HG03439 (cell line): Measurements from ENCODE around the gene LARP4B.
"Not testable (repeated sequence)": the region's sequence is repeated elsewhere in the genome, so short reads cannot be mapped to it uniquely, and the experiment has no call there.

Source experiments
- ATAC-seq: cut with Tn5 transposase; IDR thresholded peaks from one replicate; pipeline ENCODE4 v1.9.1; 2021; ENCODE audit warnings: mild to moderate bottlenecking, moderate library complexity; ENCODE audit not compliant: unreplicated experiment

The LARP4B gene

DNA sequence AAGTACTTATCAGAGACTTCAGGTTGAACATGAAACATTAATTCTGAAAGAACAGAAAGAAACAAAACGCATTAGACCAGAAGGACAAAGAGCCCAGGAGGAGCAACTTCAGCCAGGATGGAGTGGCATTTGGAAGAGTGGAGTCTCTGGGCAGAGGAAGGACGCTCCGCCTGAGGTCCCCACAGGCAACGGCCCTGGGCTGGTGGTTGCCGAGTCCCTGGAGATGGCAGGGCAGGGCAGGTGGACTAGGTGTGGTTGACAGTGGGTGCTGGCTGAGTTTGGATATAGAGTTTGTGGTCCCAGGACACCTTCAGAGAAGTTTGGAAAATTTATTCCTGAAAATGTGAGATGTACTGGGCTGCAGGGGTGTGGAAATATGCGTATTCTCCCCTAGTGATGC lies 27.4 kb upstream of the LARP4B start:
- ATAC-seq = no peak

DNA sequence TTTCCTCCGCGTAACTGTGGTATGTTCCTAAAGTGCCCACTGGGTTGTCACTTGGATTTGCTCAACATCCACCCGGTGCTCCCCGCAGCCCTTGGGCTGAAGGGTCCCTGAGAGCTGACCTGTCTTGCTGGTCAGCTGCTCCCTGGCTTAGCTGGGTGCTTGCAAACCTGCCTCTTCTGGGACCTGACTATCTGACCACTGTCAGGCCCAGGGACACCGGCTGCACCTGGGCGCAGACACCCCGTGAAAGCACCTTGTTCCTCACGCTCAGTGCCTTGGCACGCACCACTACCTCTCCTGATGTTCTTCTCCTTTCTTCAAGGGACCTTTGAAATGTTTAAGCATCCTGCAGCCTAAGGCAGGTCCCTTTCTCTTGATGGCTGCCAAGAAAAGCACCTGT lies 26.6 kb upstream of the LARP4B start:
- no peak for ATAC-seq

DNA sequence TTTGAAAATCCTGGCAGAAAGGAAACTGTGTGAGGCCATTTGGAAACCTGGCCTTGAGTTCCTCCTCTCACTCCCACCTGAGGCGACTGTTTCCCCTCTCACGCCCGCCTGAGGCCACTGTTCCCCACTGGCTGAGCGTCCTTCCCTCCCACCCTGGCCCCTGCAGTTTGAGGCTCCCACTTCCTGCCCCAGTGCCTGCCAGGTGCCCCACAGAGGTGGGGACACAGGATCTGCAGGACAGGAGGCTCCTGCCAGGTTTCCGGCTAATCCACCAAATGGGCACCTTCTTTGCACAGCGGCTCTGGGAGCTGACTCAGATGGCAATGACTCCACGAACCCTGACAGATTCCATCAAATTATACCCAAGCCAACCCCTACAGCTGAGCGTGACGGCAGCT lies 24.3 kb upstream of the LARP4B start:
- no peak for ATAC-seq

DNA sequence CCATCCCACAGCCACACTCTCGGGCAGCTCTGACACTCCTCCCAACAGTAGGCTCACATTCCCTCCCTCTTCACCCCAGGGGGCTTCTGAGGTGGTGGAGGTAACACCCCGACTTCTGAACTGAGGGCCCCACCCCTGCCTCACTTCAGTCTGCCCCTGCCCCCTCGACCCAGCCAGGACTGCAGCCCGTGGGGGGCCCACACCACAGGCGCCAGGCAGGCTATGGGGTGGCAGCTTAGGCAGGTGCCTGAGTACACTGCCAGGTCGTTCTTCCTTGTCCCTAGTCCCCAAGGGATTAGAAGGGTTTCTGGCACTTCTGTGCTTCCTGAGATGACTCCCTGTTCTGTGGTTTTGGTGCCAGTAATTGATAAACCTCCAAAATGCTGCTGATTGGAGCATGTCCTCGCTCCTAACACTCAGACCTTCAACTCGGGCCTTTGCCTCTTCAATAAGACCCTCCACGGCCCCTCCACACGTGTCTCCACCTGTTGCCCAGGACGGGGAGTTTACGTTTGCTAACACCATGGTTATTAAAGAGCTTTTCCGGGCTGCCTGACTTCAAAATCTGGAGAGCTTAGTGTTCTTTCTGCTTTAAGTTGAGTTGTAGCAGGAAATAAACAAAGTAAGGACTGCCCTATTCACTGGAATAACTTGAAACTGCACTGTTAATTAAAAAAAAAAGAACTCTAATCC lies 23.8 kb upstream of the LARP4B start:
- no peak for ATAC-seq

DNA sequence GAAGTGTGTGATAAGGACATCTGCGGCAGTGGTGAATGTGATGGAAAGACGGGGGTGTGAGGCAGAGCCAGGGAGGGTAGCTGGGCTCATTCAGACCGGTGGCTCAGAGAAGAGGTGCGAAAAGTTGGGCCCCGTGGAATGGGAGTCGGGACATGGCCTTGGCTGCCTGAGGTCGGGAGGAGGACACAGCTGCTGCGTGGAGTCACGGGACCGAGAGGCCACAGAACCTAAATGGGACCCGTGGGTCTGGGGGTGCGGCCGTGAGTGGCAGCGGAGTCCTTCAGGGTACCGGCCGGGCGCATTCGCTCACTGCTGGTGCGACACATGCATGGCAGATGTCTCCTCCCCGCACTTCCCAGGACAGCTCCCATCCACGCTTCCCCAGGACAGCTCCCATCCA lies 22.9 kb upstream of the LARP4B start:
- no peak for ATAC-seq

DNA sequence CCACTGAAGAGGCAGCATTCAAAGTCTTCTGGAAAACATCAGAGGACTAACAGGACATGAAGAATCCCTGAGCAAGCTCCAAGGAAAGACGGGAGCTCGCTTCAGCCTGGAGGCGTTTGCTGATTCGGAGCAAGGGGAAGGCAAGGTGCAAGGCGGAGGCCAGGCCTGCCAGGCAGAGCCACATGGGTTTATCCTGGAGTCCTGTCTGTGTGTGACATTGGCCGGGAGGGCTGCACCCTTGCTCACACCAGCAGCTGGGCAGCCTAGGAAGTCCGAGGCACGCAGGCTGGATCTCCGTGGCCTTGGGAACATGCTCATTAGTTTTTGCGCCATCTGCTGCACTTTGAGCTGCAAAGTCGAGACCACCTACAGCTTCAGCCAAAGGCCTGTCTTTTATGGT lies 22.3 kb upstream of the LARP4B start:
- ATAC-seq = no peak

DNA sequence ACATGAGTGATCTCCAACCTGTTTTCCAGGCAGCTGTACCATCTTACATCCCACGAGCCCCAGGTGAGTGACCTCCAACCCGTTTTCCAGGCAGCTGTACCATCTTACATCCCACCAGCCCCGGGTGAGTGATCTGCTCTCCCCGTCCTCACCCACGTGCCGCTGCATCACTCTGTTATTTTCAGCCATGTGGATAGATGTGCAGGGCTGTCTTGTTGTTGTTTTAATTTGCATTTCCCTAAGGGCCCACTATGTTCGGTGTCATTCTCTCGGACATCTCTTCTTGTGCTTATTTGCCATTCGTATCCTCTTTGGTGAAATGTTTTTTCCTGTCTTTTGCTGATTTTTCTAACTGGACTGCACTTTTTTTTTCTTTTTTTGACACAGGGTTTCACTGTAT lies 17.9 kb upstream of the LARP4B start:
- no peak for ATAC-seq

DNA sequence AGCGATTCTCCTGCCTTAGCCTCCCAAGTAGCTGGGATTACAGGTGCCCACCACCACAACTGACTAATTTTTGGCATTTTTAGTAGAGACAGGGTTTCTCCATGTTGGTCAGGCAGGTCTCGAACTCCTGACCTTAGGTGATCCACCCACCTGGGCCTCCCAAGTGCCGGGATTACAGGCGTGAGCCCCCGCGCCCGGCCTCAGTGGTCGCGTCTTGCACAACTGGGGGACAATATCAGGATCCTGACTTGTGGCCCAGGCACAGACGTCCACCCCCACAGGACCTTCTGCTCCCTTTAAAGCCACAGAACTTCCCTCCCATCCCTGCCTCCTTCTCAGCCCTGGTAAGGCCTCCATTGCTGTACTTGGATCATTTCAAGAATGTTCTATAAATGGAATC lies 16.8 kb upstream of the LARP4B start:
- ATAC-seq = no peak

DNA sequence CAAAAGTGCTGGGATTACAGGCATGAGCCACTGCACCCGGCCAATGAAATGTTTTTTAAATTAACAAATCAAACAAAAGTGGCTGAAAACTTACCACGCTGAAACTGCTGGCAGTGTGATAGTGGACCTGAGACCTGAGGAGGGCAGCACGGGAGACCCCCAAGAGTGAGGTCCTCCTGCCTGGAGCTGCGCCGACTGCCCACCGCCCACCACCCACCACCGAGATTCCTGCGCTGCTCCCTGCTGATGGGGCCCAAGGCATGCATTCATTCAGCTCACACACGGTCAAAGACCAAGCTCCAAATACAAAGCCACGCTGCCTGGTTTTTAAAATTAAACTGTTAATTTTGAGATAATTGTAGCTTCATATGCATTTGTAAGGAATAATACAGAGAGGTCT lies 16.4 kb upstream of the LARP4B start:
- no peak for ATAC-seq

DNA sequence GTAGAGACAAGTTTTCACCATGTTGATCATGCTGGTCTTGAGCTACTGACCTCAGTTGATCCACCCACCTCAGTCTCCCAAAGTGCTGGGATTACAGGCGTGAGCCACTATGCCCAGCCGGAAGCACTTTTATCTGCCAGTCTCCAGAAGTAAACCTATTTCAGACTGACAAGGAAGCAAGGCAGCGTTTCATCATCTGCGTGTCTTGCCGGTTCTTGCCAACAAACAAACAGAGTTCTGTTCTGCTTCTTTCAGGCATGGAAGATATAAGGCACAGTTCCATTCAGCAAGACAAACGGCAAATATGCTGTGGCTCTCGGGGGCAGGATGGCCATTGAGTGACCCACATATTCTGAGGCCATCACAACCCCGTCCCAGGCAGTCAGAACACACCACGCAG lies 15.5 kb upstream of the LARP4B start:
- no peak for ATAC-seq

DNA sequence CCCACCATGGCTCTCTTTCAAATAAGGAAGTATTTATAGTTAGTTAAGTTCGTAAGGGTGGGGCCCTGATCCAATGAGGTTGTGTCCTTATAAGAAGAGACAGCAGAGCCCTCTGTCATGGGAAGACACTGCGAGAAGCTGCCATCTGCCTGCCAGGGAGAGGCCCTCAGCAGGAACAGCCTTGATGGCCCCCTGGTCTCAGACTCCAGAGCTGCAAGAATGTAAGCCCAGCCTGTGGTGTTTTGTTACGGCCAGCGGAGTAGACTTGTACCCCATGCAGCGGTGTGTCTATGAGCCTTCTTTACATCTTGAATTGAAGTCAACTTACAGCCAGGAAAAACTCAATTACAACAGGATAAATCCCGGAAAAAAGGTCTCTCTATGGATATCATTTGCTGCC lies 14.3 kb upstream of the LARP4B start:
- ATAC-seq = no peak

DNA sequence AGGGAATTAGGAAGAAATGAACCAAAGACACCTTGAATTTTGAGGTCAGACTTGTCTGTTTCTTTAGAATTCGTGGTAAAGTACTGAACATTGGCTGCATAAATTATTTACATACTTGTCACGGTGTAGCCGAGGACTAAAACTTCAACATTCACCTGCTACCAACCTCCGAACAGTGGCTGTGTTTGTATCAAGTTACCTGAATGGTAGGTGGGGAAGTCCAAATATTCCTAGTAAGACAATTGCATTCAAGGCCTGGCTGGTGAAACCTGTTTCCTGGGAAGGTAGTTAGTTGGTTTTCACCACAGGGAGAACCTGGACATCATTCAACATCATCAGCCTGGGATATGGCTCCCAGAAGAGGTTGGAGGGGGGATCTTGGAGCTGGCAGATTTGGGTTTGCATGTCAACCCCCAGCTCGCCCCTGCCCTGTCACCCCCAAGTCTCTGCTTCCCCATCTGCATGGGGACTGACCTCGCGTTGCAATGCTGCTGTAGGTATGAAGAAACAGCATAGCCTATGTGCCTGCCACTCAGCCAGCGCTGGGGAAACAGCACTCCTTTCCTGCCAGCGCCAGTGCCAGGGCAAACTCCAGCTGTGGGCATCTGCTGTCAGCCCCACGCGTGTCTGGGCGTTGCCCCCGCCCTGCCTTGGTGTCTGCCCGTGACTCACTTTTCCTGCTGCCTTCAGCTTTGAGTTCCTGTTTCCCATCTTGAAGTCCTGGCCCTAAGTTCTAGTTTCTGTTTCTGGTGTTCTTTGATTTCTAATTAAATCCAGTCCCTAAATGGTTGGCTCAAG lies 12.7 kb upstream of the LARP4B start:
- ATAC-seq = no peak

DNA sequence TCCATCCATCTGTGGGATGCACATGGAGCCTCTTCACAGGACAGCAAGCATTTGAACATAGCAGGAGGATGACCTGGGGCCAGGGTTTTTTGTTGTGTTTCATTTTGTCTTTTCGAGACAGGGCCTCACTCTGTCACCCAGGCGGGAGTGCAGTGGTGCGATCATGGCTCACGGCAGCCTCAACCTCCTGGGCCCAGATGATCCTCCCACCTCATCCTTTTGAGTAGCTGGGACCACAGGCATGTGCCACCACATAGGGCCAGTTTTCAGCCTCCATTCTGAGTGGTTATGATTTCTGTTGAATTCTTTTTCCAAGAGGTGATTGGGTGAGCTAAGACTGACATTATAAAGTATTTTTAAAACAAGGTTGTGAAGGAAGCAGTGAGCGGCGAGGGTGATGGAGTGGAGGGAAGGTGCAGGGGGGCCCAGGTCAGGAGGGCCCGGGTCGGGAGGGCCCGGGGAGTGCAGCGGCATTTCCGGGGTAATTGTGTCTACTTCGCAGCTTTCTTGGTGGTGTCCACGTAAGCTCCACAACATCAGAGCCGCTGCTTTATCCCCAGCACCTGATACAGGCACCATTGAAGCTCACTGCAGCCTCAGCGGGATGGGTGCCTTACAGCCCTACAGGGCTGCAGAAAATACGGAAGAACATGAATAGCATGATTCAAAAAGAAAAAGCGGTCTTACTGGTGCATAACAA lies 12.0 kb upstream of the LARP4B start:
- ATAC-seq = no peak

DNA sequence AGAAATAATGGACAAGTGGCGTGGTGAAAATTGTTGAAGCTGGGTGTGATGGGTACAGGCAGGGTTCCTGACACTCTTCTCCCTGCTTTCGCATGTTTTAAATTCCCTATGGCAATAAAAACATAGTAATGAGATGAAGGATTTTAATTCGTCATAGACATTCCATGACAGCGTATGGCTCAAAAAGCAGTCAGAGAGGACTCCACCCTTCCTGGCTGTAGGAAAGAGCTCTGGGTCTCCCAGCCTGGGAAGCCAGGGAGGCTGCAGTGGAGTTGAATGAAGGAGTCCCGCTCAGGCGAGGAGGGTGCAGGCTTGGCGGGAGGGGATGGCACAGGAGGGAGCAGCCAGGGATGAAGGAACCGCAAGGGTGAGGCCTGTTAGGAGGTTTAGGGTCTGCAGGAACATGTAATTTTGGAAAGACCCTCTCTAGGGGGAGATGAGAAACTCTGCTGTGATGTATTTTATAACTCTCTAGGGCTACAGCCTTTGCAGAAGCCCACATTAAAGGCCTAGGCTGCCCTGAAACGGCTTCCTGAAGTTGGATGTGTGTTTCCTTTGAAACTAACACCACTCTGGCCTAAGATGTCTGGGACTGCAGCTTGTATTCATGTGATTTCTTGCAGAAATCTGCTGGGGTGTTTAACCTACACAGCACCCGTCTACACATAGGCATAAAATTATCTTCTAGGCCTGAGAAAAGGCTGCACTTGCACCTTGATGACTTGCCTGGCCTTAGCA lies 7.6 kb upstream of the LARP4B start:
- ATAC-seq = no peak

DNA sequence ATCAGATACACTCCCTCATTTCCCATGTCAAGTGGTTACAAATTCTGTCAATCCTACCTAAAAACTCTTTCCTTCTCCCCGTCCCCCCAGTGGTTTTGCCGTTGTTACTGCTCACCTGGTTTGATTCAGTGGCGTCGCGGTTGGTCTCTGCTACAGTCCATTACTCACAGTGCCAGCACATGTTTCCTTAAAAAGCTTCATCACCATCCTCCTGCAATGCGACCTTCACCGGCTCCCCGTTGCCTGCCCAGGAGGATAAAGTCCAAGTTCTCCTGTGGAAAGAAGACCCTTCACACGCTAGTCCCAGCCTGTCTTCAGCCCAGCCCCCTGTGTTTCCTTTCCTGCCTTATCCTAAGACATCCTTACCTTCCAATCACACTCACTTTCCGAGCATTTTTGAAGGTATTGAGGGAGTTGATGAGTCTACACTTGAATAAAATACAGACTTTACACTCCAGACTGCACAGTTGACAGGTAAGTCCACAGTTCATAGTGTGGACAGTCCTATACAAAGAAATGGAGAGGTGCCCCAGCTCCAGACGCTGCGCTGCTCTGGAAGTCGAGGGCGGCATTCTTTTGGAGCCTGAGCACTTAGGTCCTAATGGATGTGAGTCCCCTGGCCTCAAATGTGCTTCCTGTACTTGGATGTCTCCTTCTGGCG lies 3.4 kb upstream of the LARP4B start:
- no peak for ATAC-seq

DNA sequence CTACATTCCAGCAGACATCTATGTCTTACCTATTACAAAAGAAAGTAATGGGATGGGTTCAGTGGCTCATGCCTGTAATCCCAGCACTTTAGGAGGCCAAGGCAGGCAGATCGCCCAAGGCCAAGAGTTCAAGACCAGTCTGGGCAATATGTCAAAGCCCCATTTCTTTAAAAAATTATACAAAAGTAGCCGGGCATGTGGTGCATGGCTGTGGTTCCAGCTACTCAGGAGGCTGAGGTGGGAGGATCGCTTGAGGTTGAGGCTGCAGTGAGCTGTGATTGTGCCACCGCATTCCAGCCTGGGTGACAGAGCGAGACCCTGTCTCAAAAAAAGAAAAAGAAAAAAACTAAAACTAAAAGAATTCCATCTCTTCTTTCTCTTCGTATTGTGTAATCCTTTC lies 2.7 kb upstream of the LARP4B start:
- not testable (repeated sequence) for ATAC-seq

DNA sequence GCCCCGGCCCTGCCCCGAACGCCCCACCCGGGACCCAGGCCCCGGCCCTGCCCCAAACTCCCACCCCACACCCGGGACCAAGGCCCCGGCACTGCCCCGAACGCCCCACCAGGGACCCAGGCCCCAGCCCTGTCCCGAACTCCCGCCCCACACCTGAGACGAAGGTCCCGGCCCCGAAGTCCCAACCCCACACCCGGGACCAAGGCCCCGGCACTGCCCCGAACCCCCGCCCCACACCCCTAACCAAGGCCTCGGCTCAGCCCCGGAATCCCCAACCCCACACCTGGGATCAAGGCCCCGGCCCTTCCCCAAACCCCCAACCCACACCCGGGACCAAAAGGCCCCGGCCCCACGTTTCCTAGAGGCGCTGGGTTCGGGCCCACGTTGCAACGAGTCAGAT lies 1.1 kb upstream of the LARP4B start:
- no peak for ATAC-seq

DNA sequence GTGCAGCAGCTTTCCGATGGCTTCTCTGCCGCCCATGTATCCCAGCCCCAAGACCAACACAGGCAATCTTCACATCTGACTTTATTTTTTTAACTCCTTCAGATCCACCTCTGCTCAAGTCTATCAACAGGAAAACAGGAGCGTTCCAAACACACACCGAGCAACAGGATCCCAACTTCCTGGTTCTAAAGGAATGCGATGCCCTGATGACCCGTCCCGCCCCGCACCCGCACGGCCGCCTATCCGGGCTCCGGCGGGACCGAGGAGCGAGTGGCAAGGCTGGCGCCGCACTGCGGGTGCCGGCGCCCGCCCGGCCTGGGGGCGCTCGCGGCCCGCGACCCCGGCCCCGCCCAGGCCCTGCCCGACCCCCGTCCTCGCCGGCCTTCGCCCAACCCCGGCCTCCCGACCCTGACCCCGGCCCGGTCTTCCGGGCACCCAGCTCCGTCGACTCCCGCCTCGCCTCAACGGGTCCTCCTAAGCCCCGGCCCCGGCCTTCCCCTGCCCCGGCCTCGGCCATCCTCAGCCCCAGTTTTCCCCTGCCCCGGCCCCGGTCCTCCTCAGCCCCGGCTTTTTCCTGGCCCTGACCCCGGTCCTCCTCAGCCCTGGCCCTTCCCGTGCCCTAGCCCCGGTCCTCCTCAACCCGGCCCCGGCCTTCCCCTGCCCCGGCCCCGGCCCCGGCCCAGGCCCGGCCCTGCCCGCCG lies 730 bp downstream of the LARP4B start:
- ATAC-seq = no peak

DNA sequence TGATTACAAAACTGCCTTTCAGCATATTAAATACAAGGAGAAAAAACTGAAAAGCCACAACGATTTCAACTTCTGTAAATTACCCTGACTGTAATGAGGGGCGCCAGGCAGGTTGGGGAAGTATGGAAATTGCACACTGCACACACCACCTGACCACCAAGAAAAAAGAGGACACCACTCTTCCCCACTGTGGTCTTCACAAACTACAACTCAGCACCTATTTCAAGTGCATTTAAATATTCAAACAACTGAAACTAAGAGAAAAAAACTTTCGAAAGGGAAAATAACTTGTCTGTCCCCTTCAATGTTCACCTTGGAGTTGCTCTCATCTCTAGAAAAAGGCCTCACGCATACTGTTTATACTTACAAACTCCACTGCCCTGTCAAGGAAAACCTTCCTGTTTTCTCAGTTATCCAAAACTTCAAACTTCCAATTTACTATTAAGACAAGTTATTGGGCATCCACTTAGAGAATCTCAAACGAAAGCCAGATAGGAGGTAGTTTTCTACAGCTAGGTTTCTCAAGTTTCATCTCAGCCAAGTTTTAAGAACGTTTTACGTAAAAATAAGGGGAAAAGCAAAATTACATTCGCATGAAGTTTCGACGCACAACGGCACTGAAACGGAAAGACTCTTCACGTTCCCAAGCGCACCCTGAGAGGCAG lies 1.4 kb downstream of the LARP4B start:
- ATAC-seq = no peak

DNA sequence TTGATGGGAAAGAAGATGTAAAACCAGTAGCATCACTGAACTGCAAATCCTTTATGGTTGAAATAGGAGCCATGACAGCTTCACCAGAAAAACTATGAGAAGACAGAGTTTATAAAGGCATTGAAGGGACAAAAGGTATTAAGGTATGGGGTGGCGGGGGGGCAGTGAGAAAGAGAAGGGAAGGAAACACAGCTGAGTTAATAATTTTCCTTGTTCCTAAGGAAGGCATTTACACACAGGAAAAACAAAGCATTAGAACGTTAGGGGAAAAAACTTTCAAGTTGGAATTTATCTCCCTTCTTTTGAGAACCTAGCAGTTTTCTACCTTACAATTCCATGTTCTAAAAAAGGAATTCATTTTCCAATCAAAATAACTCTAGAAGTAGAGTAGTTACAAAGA lies 4.4 kb downstream of the LARP4B start:
- no peak for ATAC-seq
